GM12801 (cell line): ENCODE measurements around the gene SPRED3.

ENCODE experiments used
- CTCF ChIP-seq: IDR thresholded peaks from one replicate; pipeline ENCODE4 v1.5.1; 2011; ENCODE audit warnings: control low read depth; ENCODE audit not compliant: insufficient read length; ENCODE audit errors: extremely low read depth

SPRED3 gene

GRCh38 chr19:38411041-38411712 lies 22.7 kb downstream of the SPRED3 start:
- no peak for TF ChIP-seq CTCF

GRCh38 chr19:38412491-38412890 lies 24.0 kb downstream of the SPRED3 start:
- TF ChIP-seq CTCF, result no peak

- TF ChIP-seq CTCF, result no peak
Measured at GRCh38 chr19:38412961-38413360, 24.5 kb downstream of the SPRED3 start.

GRCh38 chr19:38413416-38413815 lies 24.9 kb downstream of the SPRED3 start:
- no peak for TF ChIP-seq CTCF

- TF ChIP-seq CTCF, result no peak
Measured at GRCh38 chr19:38417146-38417543, 28.6 kb downstream of the SPRED3 start.

- TF ChIP-seq CTCF, result no peak
Measured at GRCh38 chr19:38417544-38418506, 29.3 kb downstream of the SPRED3 start.

GRCh38 chr19:38420935-38421334 lies 32.4 kb downstream of the SPRED3 start:
- no peak for TF ChIP-seq CTCF
